ENCODE data around the gene AOX1.
"Not testable (repeated sequence)": the region's sequence is repeated elsewhere in the genome, so short reads cannot be mapped to it uniquely, and the experiment has no call there.

The AOX1 gene

DNA sequence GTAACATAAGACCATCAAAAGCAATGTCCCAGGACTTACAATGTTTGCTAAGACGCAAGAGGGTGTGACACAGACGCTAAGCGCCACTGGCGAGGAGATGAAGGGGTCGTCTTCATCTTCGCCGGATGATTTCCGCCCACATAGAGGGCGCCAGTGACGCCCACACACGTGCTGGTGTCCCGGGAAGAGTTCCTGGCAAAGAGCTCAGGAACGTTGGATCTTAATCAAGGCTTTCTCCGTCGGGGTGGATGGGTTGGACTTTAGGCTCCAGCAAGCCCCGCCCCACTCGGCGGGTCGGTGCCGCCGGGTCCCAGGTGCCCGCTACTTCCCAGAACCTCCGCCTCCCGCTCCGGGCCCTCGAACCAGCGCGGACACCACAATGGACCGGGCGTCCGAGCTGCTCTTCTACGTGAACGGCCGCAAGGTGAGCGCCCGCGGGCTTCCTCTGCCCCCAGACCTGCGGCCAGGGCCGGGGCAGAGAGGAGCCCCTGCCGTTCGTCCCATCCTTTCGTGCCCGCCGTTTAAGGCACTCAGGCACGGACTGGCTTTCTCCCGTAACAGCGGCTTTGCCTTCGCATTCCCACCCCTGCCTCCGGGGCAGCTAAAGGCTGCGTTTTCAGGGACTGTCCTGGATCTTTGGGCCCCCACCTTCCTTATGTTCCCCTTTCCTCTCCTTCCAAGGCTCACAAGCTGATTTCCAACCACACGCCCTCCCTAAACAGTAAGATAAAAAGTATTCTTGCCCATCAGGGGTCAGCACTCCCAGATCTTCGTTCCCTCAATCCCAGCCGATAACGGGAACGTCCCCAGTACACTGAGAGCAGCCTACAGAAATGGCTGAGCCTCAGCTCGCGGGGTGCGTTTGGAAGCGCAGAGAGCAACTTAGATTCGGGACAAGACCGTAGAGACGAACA lies at the start of gene AOX1:
AOX1 (plus strand) TSS at position 285 of the 914 bp plus-strand sequence; CDS start at position 380, 95 bp downstream.
- no peak for DNase-seq (ENCODE audit: low spot score)

DNA sequence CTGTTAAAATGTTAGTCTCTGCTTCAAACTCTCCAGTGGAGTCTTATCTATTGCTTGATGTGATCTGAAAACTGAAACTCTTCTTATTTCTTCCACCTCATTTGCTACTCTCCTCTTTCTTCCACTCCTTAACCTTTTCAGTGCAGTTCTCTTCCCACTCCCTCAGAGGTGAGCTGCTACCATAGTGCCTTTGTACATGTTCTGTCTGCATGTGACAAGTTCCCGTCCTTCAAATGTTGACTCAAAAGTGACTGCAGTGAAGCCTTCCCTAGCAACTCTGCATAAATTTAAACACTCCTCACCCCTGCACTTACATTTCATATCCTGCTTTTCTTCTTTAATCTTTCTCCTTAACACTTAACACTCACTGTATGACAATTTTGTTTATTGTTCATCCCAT lies 47.7 kb upstream of the AOX1 start:
- no peak for DNase-seq (ENCODE audit: low spot score)

DNA sequence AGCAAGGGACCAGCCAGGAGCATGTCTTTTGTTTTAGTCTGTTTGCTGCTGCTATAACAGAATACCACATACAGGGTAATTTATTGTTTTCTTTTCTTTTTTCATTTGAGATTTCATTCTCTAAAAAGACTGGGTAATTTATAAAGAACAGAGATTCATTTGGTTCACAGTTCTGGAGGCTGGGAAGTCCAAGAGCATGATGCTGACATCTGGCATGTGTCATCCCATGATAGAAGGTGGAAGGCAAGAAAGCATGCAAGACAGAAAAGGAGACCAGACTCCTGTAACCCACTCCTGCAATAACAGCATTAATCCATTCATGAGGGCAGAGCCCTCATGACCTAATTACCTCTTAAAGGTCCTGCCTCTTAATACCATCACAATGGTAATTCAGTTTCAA lies 45.0 kb upstream of the AOX1 start:
- DNase-seq (ENCODE audit: low spot score) = no peak

DNA sequence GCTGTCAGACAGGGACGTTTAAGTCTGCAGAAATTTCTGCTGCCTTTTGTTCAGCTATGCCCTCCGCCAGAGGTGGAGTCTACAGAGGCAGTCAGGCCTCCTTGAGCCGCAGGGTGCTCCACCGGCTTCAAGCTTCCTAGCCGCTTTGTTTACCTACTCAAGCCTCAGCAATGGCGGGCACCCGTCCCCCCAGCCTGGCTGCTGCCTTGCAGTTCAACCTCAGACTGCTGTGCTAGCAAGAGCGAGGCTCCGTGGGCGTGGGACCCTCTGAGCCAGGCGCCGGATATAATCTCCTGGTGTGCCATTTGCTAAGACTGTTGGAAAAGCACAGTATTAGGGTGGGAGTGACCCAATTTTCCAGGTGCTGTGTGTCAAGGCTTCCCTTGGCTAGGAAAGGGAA lies 19.2 kb upstream of the AOX1 start:
- not testable (repeated sequence) for DNase-seq (ENCODE audit: low spot score)

DNA sequence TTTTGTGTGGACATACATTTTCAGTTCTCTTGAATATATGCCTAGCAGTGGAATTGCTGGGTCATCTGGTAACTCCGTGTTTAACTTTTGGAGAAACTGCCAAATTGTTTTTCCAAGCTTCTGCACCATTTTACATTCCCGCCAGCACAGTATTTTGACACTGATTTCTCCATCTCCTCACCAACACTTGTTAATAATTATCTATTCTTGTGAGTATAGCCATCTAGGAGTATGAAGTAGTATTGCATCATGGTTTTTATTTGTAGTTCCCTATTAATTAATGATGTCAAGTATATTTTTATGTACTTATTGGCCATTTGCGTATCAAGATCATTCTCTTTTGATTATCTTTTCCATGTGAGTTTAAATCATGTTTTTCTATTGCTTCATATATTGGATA lies 17.9 kb upstream of the AOX1 start:
- DNase-seq (ENCODE audit: low spot score) = no peak

DNA sequence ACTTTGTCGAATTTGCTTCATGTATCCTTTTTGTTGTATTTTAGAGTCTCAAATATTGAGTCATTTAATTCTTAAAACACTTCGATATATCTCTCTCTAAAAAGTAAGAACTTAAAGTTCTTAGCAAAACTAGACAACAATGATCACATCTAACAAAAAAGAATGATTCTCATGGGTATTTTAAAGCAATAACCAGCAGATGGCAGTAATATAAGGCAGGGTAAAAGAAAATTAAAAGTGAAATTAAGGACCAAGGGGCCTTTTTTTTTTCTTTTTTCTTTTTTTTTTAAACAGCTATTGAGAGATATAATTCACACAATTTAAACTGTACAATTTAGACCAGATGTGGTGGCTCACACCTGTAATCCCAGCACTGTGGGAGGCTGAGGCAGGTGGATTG lies 9.9 kb upstream of the AOX1 start:
- DNase-seq (ENCODE audit: low spot score) = no peak

DNA sequence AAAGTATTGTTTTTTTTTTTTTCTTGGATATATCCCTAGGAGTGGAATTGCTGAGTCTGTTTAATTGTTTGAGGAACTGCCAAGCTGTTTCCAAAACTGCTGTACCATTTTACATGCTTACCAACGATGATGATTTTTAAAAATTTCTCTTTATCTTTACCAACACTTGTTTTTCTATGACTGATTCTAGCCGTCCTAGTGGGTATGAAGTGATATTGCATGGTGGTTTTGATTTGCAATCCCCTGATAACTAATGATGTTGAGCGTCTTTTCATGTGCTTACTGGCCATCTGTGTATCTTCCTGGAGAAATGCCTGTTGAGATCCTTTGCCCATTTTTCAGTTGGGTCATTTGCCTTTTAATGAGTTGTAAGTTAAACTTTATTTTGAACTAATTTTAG lies 8.8 kb upstream of the AOX1 start:
- no peak for DNase-seq (ENCODE audit: low spot score)

DNA sequence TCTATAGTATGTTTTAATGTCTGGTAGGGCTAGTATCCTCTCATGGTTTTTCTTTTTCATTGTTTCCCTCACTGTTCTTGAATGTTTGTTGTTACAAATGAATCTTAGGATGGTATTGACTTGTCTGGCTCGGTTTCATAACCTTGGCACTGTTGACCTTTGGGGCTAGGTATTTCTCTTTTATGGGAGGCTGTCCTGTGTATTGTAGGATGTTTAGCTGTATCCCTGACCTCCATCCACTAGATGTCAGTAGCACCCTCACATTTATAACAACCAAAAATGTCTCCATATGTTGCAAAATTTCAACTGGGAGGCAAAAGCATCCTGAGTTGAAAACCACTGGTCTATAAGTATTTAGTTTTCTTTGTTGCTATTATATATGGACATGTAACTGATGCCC lies 7.0 kb upstream of the AOX1 start:
- DNase-seq (ENCODE audit: low spot score) = no peak

DNA sequence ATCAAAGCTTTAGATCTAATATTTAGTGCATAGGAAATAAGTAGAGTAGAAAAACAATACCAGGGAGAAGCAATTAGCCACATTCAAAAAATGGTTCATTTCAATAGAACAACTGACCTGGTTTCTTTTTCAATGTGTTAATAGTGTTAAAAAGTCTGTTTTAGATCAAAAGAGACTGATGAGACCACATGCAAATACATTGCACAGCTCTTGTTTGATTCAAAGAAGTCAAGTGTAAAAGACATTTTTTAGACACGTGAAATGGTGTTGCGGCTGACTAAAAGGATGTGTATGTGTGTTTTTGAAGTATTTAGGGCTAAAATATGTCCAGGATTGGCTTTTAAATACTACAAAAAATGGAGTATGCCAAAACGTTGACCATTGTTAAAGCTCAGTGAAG lies 1.2 kb upstream of the AOX1 start:
- no peak for DNase-seq (ENCODE audit: low spot score)

DNA sequence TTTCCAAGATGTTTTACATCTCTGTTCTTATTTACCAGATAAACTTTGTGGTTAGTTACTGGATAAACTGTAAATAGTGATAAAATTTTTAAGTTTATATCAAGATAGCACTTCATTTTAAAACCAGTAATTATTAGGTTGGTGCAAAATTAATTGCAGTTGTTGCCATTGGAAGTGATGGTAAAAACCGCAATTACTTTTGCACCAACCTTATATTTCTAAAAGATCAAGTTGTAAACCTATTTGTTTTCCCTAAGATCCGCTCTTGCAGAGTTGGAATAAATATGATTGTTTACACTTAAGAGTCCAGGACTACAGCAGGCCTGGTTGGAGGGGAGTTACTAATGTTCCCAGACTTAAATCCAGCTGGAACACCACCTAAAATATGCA lies 479 bp upstream of the AOX1 start:
- DNase-seq (ENCODE audit: low spot score) = no peak

DNA sequence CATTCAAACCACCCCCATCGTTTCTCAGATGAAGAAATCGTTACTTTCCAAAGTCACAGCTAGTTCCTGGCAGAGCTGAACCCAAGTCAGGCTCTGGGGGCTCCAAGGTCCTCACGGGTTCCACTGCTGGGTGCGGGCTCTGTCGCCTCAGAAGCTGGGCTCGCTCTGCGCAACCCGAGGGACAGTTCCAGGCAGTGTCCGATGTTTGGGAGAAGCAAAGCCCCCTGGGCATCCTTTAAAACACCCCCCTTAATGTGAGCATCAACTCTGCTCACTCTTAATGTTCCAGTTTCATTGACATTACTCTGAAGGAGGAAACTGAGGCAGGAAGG lies 796 bp downstream of the AOX1 start:
- no peak for DNase-seq (ENCODE audit: low spot score)

DNA sequence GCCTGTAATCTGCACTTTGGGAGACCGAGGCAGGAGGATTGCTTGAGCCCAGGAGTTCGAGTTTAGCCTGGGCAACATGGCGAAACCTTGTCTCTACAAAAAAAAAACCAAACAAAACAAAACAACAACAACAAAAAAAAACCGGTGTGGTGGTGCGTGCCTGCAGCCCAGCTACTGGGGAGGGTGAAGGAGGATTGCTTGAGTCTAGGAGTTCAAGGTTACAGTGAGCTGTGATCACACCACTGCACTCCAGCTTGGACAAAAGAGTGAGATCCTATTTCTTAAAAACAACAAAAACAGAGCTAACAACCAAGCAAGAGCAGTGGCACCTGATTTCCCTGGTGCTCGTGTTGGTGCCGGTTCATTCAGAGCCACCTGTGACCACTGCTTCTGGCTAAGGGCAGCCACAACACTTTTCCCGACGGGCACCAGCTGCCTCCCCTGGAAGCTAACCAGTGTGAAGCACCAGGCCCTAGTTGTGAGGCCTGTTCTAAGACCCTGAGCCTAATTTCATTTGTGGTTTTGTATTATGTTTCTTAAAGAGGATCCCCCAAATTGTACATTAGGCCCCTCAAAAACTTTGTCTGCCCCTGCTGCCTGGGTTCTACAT lies 1.3 kb downstream of the AOX1 start:
- DNase-seq (ENCODE audit: low spot score) = no peak

DNA sequence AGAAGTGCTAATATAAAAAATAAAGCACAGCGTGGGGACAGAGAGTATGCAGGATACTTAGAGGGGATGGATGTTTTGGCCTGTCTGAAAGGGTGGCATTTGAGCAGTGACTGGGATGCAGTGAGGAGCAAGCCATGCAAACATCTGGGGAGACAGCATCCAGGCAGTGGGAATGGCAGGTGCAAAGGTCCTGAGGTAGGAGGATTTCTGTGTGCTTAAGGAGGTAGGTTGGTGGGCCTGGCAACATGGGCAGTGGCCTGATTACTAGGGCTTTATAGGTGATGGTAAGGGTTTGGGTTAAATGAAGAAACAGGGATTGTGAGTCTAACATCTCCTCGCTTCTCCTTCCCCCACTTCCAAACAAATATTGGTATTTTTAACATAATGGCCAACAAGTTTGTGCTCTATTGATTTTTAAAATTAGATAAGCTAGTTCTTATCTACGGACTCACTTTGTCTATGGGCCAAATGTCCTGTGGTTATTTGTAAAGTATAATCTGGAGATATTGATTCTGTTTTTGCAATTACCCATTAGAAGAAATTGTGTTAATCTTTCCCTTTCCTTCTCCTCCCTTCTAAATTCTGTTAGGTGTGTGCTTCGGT lies 2.4 kb downstream of the AOX1 start:
- no peak for DNase-seq (ENCODE audit: low spot score)

DNA sequence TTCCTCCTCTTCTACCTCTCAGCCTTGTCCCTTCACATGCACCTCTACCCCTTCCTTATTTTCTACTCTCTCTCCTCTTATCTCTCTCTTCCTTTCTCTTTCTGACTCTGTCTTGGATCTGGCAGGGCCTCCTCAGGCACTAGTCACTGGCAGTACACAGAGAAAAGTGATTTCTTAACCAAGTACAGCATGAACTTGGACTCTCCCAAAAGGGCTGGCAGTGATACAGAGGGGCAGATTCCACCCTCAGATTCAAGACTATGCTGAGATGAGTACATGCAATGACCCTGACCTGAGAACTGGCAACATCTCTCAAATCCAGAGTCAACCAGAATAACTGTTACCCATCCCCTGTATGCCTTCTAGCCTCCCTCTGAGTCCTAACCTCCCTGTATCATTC lies 4.3 kb downstream of the AOX1 start:
- DNase-seq (ENCODE audit: low spot score) = no peak

DNA sequence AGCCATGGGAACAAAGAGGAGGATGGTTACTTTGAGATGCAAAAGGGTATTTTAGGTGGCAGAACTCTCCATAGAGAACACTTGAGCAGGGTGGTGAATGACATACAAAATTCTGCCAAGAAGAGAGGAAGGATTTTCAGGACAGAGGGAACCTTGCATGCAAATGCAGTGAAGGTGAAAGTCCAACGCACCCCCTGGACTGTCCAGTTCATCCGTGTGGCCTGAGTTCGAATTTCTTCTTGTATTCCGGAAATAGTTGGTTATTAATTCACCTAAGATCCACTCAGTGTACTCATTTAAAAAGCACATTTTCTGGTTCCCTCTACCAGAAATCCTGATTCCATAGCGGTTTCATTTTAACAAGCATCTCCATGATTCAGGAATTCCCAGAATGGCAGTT lies 5.5 kb downstream of the AOX1 start:
- DNase-seq (ENCODE audit: low spot score) = no peak

DNA sequence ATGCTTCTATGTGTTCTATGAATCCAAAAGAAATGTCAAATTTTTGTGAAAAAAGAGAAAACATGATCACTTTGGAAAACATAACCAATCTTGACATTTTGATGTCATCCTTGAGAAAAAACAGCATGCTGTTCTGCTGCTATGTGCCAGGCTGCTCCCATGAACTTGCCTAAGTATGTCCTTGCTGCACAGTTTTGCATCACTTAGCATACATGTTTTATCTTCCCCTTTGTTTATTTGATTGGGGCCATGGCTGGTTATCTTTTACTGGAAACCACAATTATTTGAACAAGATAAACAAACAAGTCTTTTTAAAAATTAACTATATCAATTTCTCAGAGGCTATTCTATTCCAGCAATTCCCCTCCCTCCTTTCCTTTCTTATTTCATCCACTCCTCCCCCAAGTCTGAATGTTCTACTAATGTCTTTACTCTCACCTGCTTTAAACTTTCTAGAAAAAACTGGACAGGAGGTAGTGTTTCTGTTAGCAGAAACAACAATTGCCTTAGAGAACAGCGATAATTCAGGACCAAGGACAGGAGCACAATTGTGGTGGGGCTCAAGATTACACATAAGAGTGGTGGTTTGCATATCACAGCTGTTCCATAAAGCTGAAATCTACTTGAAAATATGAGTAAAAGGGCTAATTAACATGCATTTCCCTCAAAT lies 6.7 kb downstream of the AOX1 start:
- no peak for DNase-seq (ENCODE audit: low spot score)

DNA sequence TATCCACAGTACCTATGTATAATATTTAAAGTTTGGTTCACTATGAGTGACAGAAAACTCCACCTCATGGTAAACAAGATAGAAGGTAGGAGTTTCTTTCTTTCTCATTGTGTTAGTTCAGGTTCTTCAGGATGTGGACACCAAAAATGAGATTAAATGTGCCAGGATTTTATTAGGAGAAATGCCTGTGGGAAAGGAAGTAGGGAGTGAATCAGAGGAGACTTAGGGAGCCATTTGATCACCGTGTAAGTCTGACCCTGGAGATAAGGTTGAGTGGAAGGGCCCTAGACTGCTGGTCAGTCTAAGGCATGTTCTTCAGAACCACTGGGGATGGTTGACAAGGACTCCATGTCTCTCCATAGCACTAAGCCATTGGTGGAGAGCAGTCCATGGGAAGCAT lies 8.1 kb downstream of the AOX1 start:
- DNase-seq (ENCODE audit: low spot score) = no peak

DNA sequence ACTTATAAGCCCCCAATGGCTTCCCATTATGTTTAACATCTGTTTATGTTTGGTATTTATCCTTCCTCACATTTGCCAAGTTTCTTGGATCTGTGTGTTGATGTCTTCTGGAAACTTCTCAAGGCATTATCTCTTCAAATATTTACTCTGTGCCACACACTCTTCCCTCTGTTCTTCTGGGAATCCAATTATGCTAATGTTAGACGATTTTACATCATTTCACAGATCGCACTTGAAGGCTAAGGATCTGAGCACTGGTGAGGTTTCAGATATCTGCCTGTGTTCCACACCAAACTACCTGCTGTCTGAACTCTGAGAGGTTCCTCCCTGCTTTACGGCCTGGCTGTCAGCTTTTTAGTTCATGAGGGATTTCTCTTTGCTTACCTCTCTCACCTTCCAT lies 10.1 kb downstream of the AOX1 start:
- no peak for DNase-seq (ENCODE audit: low spot score)

DNA sequence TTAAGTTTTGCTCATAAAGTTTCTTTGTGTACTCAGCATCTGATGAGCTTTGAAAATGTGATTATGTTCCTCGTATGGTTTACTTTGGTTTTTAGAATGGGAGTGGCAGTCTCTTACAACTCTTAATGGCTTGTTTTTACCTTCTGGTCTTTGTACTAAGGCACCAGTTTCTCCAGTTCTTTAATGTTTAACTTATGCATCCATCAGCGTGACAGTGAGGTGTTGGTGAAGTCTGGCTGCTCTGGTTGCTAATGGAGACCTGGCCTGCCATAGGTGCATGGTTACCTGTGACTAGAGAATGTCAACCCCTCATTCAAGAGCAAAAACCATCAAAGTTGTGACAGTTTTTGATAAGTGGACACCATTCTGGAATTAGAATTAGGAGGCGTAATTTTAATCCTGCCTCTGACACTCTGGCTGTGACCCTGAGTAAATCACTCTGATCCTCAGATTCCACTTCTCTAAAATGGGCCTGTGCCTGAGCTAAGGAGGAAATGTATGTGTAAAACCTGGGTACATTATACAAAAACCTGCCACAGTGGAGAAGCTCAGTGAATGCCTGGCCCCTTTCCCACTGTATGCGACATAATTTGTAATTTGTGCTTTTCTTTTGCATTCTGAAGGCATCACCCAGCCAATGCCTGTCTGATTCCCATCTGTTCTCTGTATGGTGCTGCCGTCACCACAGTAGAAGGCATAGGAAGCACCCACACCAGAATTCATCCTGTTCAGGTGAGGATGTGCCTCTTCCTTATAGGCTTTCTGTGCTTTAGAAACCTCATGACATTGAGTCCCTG lies 11.2 kb downstream of the AOX1 start:
- no peak for DNase-seq (ENCODE audit: low spot score)

DNA sequence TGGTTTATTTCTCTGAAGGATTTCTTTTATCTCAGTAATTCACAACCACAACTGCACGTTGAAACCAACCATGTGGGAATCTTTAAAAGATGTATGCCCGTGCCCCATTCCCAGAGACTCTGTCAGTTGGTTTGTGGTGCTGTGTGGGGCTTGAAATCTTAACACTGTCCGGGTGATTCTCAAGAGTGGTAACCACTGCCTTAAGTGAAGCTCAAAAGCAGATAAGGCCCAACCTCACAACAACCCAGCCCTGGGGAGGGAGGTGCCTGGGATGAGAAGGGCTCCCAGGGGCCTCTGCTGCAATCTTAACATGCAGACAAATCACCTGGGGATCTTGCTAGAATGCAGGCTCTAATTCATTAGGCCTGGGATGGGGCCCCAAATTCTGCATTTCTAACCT lies 13.4 kb downstream of the AOX1 start:
- DNase-seq (ENCODE audit: low spot score) = no peak

DNA sequence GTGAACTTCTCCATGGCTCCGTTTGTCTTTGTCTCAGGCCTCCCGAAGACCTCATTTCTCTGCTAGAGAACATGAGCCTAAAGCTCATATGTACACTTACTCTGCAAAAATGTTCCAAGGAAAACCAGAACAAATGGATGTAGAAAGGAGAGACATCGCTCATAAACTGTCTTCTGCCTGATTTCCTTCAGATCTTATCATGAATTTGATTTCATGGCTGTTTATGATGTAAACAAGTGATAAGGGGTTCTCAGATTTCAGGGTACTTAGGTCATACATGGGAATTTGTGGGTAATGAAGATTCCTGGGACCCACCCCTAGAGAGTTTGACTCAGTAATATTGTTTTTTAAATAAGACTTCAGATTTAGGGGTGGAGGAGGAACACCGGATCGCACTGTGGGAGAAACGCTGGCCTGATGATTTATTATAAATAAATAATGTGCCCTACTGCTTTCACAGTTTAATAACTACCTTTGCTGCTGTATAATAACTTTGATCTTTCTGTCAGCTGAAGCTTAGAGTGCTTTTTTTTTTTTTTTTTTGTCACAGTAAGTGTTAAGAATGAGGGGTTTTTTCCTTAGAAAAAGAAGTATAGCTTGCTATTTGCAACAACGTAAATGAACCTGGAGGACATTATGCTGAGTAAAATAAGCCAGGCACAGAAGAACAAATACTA lies 14.9 kb downstream of the AOX1 start:
- no peak for DNase-seq (ENCODE audit: low spot score)

DNA sequence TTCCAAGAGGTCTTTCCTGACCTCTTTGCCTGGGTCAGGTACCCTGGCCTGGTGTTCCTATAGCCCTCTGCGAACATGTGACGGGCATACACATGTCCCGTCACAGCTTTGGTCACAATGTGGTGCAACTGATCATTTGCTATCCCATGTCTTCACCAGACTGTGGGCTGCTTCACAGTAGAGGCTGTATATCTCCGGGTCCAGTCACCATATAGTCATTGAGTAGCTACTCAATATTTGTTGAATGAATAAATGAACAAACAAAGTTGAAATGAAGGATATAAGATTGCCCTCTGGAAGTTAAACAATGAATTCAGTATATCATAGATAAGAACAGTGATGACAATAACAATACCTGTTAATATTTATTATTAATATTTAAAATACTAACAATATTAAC lies 16.8 kb downstream of the AOX1 start:
- no peak for DNase-seq (ENCODE audit: low spot score)
